HG03558 (cell line): ENCODE measurements around the gene UNC5A.

Experiments used
- ATAC-seq: cut with Tn5 transposase; IDR thresholded peaks from one replicate; pipeline ENCODE4 v1.9.1; 2021; ENCODE audit warnings: moderate number of reproducible peaks; ENCODE audit not compliant: unreplicated experiment; ENCODE audit errors: extremely low read depth

UNC5A gene

DNA sequence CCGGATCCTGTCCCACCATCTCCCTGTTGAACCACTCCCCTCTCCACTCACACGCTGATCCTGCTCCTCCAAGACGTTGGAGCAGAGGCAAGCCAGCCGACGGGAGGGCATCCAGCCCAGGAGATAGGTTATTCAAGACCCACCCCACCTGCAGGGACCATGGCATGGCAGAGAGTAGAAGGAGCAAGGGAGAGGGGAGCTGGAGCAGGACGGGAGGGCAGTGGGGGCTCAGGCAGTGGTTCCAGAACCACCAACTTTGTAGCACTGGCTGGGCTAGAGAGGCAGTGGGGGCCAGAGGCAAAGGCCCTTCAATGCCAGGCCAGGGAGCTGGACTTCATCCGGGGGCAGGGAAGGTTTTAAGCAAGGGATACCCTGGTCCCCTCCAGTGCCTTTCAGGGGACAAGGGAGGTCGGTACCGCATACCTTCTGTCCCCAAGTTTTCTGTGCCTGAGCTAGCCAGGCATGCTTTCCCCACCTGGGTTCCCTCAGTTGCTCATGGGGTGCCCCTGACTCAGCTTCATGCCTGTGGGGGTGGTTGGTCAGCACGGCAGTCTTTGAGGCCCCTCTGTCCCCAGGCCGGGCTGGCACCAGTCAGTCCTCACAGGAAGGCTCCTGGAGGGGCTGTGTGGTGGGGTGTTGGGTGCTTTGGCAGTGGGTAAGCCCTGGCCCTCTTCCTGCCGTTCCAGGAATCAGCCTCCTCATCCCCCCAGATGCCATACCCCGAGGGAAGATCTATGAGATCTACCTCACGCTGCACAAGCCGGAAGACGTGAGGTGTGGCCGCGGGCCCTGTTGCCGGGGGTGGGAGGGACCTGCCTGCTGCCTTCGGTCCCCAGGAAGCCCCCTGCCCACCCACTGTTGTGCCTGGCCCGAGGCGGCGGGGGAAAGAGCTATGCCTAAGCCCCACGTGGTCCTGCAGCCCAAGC lies 66.4 kb downstream of the UNC5A start:
- no peak for ATAC-seq

- ATAC-seq = no peak
These were observed 67.5 kb downstream of the UNC5A start for GRCh38 chr5:176877793-176878331.

DNA sequence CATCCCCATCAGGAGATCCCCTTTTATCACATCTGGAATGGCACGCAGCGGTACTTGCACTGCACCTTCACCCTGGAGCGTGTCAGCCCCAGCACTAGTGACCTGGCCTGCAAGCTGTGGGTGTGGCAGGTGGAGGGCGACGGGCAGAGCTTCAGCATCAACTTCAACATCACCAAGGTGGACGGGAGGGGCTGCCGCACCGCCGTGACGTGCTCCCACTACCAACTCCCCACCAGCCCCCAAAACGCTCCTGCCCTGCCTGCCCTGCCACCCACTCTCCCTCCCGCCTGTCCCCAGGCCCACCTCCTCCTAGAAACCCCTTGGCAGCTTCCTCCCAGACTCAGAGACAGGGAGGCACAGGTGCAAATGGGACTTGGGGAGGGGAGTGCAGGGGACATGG lies 68.1 kb downstream of the UNC5A start:
- no peak for ATAC-seq

GRCh38 chr5:176878906-176879662 lies 68.7 kb downstream of the UNC5A start:
- ATAC-seq = no peak

GRCh38 chr5:176879663-176880361 lies 69.5 kb downstream of the UNC5A start:
- no peak for ATAC-seq

GRCh38 chr5:176880366-176881020 lies 70.1 kb downstream of the UNC5A start:
- no peak for ATAC-seq

DNA sequence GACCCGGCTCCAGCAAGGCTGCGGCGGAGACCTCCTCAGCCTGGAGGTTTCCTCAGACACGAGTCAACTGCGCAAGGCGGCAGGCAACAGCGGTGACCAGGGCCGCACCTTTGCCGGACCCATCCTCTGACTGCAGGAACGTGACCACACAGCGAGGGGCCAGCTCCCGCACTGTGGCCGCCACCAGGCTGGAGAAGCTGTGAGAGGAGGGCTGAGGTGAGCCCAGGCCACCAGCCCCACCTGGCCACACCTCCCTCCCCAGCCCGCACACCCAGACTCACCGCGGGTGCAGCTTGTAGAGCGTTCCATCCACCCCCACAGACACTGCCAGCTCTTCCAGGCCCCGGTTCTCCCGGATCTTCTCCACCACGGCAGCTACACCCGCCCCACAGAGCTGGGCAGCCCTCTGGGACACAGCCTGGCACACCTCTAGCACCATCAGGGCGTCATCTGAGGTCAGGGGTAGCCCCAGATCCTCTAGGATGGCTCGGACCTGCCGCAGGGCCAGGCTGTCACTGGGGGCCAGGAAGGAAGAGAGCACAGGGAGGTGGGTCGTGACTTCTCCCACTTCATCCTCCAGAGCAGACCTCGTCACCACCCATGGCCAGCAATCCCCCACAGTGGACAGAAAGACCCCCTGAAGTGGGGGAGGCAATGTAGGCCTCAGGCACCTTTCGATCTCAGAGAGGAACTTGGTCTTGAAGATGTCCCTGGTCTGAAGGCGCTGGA lies 70.8 kb downstream of the UNC5A start:
- ATAC-seq = no peak

- ATAC-seq = no peak
These were observed 71.6 kb downstream of the UNC5A start for GRCh38 chr5:176881816-176882566.

DNA sequence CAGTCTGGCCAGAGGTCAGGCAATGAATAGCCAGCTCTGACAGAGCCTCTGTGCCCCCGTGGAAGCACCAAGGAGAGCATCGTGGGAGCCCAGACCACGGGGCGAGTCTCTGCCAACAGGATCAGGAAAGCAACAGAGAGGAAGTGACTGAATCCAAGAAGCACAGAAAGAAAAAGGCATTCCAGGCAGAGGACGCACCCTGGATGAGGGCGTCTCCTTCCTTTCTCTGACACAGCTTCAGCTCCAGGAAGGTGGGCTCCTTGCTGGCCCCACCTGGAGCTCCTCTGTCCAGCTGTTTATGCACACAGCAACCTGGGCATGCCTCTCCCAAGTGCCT lies 72.2 kb downstream of the UNC5A start:
- ATAC-seq = no peak

- ATAC-seq = no peak
These were observed 73.6 kb downstream of the UNC5A start for GRCh38 chr5:176883700-176884570.

DNA sequence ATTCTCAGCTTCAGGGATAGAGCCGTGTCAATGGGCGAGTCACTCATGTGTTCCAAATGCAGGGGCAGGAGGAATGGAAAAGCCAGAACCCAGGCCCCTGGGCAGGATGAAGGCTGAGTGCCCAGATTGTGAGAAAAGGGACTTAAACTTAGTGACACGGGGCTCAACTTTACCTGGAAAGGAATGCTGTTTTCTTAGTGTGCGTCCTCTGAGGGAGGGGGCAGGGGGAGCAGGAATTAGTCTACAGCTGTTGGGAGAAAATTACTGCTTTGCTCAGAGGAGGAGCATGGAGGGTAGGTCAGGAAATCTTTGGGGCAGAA lies 74.2 kb downstream of the UNC5A start:
- no peak for ATAC-seq

DNA sequence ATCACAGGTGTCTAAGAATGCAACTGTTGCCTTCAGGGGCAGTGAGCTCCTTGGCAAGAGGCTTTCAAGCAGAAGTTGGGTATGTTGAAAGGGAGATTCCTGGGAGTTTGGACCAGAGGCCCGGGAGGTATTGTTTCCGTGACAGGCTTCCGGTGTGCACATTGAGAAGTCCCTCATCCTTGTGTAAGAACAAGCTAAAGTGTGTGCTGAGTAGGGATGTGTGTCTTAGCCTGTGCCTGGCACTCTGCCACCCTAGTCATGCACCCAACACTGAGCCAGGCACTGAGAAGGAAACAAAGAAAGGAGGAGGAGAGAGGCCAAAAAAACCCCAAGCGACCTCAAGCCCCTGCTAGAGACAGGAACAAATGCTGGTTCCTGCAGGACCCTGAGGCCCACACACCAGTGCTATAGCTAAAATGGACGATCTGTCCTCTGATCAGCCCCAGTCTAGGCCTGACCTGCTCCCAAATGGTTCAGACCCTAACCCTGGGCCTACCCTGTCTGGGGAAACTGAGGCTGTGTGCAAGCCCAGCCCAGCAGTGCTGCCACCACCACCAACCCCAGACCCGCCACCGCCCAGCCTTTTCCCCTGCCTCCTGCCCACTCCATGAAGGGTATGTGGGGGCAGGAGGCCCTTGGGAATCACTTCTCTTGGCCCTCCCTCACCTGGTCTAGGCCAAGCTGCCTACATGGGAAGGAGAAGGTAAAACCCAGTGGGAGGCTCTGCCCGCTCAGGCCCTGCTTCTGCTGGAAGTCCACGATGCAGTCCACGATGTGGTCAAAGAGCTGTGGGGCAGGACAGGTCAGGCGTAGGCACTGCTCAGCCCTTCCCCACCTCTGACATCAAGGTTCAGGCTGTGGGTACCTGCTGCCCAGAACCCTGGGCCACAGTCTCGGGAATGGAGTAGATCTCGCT lies 76.2 kb downstream of the UNC5A start:
- no peak for ATAC-seq

DNA sequence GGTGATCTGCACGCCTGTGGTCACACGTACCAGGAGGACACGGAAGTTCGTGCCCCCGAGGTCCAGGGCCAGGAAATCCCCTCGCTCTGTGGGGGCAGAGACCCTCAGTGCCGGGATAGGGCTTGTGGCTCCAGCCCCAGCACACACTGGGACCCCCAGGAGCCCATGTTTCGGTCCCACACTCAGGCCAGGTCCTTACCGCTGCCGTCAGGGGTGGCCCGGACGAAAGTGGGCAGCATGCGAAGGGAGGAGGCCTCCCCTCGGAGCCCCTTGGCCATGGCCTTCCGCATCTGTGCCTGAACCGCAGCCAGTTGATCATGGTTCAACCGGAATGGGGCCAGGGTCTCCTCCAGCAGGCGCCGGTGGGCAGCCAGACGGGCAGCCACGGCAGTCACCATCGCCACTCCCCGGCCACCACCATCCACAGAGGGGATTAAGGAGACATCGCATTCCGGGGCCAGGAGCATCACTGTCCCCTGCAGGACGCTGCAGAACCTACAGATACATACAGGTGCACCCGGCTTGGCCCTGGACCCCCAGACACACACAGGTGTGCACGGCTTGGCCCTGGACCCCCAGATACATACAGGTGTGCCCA lies 77.0 kb downstream of the UNC5A start:
- no peak for ATAC-seq

DNA sequence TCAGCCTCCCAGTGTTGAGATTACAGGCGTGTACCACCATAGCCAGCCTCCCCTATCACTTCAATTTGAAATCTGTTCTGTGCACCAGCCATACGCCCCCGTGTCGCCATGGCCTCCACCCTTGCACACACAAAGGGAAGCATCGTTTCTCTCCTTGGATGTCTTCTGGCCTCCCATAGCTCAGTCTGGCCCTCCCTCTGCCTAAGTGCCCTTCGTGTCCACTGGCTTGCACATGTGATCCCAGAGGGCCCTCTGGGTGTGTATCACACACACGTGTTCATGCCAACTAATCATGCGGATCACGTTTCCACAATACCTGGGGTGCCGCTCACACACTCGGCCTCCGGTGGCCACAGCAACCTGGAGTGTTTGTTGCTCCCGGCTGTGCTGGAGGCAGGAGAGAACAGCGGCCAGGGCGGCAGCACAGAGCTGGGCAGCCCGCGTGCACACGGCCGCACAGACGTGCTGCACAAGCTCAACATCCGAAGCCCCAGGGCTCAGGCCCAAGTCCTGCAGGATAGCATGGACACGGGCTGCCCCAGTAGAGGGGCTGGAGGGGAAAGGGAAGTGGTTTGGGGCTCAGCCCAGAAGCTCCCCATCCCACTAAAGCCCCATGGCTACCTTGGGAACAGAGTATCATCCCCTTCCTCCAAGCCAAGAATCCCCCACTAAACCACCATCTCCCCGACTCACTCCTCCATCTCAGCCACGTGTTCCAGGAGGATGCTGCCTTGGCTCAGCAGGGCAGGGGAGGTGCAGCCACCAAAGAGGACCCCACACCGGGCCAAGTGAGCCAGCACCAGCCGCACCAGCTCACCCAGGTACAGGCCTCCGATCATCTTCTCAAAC lies 77.9 kb downstream of the UNC5A start:
- no peak for ATAC-seq

GRCh38 chr5:176888865-176889165 lies 78.5 kb downstream of the UNC5A start:
- ATAC-seq = no peak
